ENCODE results near the gene CHMP5.

- TF ChIP-seq POLR2A (IDR thresholded peaks at IDR 0.05) (no peak), CTCF (IDR thresholded peaks at IDR 0.05) (no peak)
Observed at GRCh38 chr9:33300546-33300945, 35.7 kb downstream of the CHMP5 start.

Measured in thyroid gland (tissue), 4 donors.